ENCODE results near the gene DNAH11.
"Not testable (repeated sequence)": the region's sequence is repeated elsewhere in the genome, so short reads cannot be mapped to it uniquely, and the experiment has no call there.

DNA sequence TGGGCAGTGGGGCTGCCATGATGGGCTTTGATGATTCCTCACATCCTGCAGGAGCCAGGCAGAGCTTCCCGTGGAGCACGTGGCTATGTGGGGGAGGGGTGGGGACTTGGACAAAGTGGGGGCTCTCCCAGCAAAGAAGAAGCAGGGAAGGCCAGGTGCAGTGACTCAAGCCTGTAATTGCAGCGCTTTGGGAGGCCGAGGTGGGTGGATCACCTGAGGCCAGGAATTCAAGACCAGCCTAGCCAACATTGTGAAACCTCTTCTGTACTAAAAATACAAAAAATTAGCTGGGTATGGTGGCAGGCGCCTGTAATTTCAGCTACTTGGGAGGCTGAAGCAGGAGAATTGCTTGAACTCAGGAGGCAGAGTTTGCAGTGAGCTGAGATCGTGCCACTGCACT lies 190.1 kb downstream of the DNAH11 start:
- not testable (repeated sequence) for TF ChIP-seq LEF1 (IDR thresholded peaks at IDR 0.05; ENCODE audit: borderline replicate concordance); FOXM1 (IDR thresholded peaks at IDR 0.05; ENCODE audit: borderline replicate concordance); HDGF (IDR thresholded peaks at IDR 0.05; ENCODE audit: borderline replicate concordance); SP1 (IDR thresholded peaks at IDR 0.05); NFRKB (IDR thresholded peaks at IDR 0.05); FOXA1 (IDR thresholded peaks at IDR 0.05); ARNT (IDR thresholded peaks at IDR 0.05); FOXK2 (IDR thresholded peaks at IDR 0.05); ZNF384 (IDR thresholded peaks at IDR 0.05); BHLHE40 (IDR thresholded peaks at IDR 0.05; ENCODE audit: borderline replicate concordance)
